Suprapubic skin (tissue), 4 donors: Measurements from ENCODE around the gene PRSS27. TPM values are rescaled to one million over a fixed set of nuclear protein-coding genes. Genes with fewer than 3 reads are reported as not detected.
A peak's percentile ranks its signal among the peaks of the same experiment; 100 is the strongest.
"Not testable (repeated sequence)": the region's sequence is repeated elsewhere in the genome, so short reads cannot be mapped to it uniquely, and the experiment has no call there.

ENCODE experiments used
- DNase-seq, 2 donors: peaks; one replicate each; pipeline ENCODE4 v3.0.0-alpha.2; 2019; ENCODE audit warnings: low spot score in 2 of 2
- H3K27ac ChIP-seq: fragments of 200-600 bp; sonication (generic); one replicate; pipeline ENCODE4 v1.5.1; 2019
- H3K27me3 ChIP-seq: fragments of 200-600 bp; sonication (generic); one replicate; pipeline ENCODE4 v1.5.1; 2019
- H3K36me3 ChIP-seq: fragments of 200-600 bp; sonication (generic); one replicate; pipeline ENCODE4 v1.5.1; 2019
- H3K4me1 ChIP-seq: fragments of 200-600 bp; sonication (generic); one replicate; pipeline ENCODE4 v1.5.1; 2019
- H3K4me3 ChIP-seq: fragments of 200-600 bp; sonication (generic); one replicate; pipeline ENCODE4 v1.5.1; 2019; ENCODE audit warnings: mild to moderate bottlenecking
- H3K9me3 ChIP-seq: fragments of 200-600 bp; sonication (generic); one replicate; pipeline ENCODE4 v1.5.1; 2019
- EP300 ChIP-seq: sonication (generic); formaldehyde crosslinking; IDR thresholded peaks from one replicate; pipeline ENCODE4 v1.6.1; 2017; ENCODE audit warnings: antibody characterized with exemption
- POLR2A ChIP-seq, 2 donors: fragments of 450-650 bp; IDR thresholded peaks; one replicate each; pipeline ENCODE4 v1.6.1; 2017; ENCODE audit warnings: antibody characterized with exemption in 2 of 2, mild to moderate bottlenecking in 2 of 2, moderate library complexity in 2 of 2
- POLR2AphosphoS5 ChIP-seq, 3 donors: sonication (generic); formaldehyde crosslinking; IDR thresholded peaks; one replicate each; pipeline ENCODE4 v1.6.1; 2017; ENCODE audit warnings: antibody characterized with exemption in 3 of 3
- WGBS: methylation state at CpG from one replicate; pipeline ENCODE4 v1.1.5; 2018; 5-methylcytosine and 5-hydroxymethylcytosine counted together
- total RNA-seq, 4 donors: library from RNA; depleted of rRNA; stranded (reverse); fragments of >200 nt; gene quantifications; one replicate each; pipeline ENCODE4 v1.1.0, GENCODE V29; 2016
- TF ChIP-seq, protein P1 (sequence below), 2 donors: fragments of 200-600 bp in 1 of 2; fragments of 450-650 bp in 1 of 2; sonication (generic) in 1 of 2; IDR thresholded peaks; one replicate each; pipeline ENCODE4 v1.5.1; 2016 to 2019; ENCODE audit warnings: antibody characterized with exemption in 2 of 2, mild to moderate bottlenecking in 1 of 2, moderate library complexity in 1 of 2

The PRSS27 gene
- total RNA-seq, 4 donors from 2014 or later, result 1.6 to 9.5 (median 5.6) TPM

DNA sequence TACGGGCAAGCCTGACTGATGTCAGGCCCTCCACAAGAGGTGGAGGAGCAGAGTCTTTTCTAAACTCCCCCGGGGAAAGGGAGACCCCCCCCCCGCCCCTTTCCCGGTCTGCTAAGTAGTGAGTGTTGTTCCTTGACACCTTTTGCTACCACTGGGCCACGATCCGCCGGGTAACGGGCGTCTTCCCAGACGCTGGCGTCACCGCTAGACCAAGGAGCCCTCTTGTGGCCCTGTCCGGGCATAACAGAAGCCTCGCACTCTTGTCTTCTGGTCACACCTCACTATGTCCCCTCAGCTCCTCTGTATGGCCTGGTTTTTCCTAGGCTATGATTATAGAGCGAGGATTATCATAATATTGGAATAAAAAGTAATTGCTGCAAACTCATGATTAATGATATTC is 50.0 kb downstream of the PRSS27 start:
- H3K27me3 ChIP-seq, H3K9me3 ChIP-seq, H3K36me3 ChIP-seq, H3K27ac ChIP-seq: not testable (repeated sequence)
- H3K4me1 ChIP-seq, result peaks cover 46% of the 10 kb centered on the region
- peak overlapping the region; percentile 12 for H3K4me3 ChIP-seq
- peak in 1 of 2 donors; percentile 82 for DNase-seq
- 22% methylated on average over 6 of the region's 15 CpGs for WGBS
- TF ChIP-seq, protein P1, sequence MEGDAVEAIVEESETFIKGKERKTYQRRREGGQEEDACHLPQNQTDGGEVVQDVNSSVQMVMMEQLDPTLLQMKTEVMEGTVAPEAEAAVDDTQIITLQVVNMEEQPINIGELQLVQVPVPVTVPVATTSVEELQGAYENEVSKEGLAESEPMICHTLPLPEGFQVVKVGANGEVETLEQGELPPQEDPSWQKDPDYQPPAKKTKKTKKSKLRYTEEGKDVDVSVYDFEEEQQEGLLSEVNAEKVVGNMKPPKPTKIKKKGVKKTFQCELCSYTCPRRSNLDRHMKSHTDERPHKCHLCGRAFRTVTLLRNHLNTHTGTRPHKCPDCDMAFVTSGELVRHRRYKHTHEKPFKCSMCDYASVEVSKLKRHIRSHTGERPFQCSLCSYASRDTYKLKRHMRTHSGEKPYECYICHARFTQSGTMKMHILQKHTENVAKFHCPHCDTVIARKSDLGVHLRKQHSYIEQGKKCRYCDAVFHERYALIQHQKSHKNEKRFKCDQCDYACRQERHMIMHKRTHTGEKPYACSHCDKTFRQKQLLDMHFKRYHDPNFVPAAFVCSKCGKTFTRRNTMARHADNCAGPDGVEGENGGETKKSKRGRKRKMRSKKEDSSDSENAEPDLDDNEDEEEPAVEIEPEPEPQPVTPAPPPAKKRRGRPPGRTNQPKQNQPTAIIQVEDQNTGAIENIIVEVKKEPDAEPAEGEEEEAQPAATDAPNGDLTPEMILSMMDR (IDR thresholded peaks at IDR 0.05), result peak; percentile 48 to 75

DNA sequence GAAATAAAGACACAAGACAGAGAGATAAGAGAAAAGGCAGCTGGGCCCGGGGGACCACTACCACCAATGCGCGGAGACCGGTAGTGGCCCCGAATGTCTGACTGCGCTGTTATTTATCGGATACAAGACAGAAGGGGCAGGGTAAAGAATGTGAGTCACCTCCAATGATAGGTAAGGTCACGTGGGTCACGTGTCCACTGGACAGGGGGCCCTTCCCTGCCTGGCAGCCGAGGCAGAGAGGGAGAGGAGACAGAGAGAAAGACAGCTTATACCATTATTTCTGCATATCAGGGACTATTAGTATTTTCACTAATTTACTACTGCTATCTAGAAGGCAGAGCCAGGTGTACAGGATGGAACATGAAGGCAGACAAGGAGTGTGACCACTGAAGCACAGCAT is 50.4 kb downstream of the PRSS27 start:
- 78% methylated on average over 10 of the region's 10 CpGs for WGBS
- not testable (repeated sequence) for H3K27ac ChIP-seq, H3K9me3 ChIP-seq, DNase-seq, H3K36me3 ChIP-seq, H3K27me3 ChIP-seq
- peaks cover 47% of the 10 kb centered on the region for H3K4me1 ChIP-seq
- peak overlapping the region; percentile 12 for H3K4me3 ChIP-seq

DNA sequence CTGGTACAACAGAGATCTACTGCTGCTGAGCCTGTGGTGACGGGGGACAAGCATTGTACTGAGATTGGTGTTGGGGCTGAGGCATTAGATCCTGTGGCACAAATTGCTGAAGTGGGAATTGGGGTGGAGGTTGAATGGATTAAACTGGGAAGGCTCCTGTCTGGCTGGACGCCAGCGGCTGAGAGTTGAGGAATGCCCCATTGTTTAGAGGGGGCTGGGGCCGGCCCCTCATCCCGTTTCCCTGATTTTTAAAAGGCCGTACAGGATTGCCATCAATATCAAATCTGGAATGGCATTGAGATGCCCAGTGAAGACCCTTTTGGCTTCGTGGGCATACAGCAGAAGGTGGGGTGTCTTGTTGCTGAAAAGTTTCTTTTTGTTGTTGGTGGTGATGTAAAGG is 53.4 kb downstream of the PRSS27 start:
- H3K9me3 ChIP-seq, H3K27me3 ChIP-seq, DNase-seq, H3K4me3 ChIP-seq, H3K27ac ChIP-seq: not testable (repeated sequence)
- Histone ChIP-seq H3K36me3 (peaks cover 11% of the 10 kb centered on the region), H3K4me1 (peaks cover 44% of the 10 kb centered on the region)
- WGBS, result 76% methylated on average over 5 of the region's 7 CpGs

DNA sequence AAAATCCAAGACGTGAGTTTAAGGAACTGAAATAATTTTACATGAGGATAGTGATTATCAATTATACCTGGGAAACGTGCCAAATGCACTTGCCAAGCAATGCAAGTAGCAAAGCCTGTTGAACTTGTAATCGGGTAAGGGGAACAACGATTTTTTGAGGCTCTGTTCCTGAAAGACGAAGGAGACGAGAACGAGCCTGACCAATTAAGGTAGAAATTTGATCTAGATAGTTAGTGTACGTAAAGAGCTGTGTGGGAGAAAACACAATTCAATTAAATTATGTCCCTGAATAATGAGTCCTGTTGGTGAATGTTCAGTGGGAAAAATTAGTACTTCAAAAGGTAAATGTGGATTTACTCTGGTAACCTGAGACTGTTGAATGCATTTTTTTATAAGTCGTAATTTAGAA is 55.4 kb downstream of the PRSS27 start:
- peak overlapping the region; percentile 84 for H3K27ac ChIP-seq
- TF ChIP-seq EP300, result no peak
- TF ChIP-seq, protein P1 (IDR thresholded peaks at IDR 0.05), result no peak
- no peak for TF ChIP-seq POLR2A (IDR thresholded peaks at IDR 0.05)
- peaks cover 11% of the 10 kb centered on the region for H3K36me3 ChIP-seq
- 47% methylated on average over 9 of the region's 9 CpGs for WGBS
- H3K27me3 ChIP-seq, result no peaks in the 10 kb centered on the region
- H3K4me3 ChIP-seq, result no peak overlapping the region
- DNase-seq, result no peak
- H3K9me3 ChIP-seq, result no peaks in the 10 kb centered on the region
- peaks cover 24% of the 10 kb centered on the region for H3K4me1 ChIP-seq

DNA sequence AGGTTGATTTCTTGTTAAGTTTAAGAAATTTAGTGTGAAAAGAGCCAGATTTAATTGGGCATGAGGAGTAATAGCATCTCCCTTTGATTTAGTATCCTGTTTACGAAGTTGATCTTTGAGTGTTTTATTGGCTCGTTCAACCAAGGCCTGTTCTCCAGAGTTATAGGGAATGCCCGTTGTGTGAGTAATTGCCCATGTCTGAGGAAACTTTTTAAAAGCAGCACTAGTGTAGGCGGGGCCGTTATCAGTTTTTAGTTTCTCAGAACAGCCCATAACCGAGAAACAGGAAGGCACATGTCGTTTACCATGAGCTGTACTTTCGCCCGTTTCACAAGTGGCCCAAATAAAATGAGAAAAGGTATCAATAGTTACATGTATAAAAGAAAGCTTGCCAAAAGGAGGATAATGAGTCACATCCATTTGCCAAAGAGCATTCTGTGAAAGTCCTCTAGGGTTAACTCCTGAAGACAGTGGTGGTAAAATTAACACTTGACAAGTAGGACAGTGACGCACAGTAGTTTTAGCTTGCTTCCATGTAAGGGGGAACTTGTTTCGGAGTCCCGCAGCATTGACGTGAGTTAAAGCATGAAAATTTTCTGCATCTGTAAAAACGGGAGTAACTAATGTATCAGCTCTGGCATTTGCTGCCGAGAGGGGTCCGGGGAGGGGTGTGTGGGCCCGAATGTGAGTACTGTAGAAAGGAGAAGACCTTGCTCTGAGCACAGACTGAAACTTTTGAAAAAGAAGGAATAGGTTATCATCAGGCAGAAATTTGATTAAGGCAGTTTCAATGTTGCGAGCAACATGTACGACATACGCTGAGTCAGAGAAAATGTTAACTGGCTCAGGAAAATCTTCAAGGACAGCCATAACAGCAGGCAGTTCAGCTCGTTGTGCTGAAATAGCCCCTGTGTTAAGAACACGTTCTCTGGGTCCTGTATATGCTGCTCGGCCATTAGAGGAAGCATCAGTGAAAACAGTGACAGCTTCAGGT is 56.2 kb downstream of the PRSS27 start:
- Histone ChIP-seq H3K9me3 (no peaks in the 10 kb centered on the region), H3K4me3 (no peak overlapping the region), H3K4me1 (peaks cover 19% of the 10 kb centered on the region), H3K36me3 (peaks cover 10% of the 10 kb centered on the region), H3K27me3 (no peaks in the 10 kb centered on the region), H3K27ac (peak overlapping the region; percentile 84)
- DNase-seq, result no peak
- TF ChIP-seq POLR2A (IDR thresholded peaks at IDR 0.05), result no peak
- no peak for TF ChIP-seq POLR2AphosphoS5 (IDR thresholded peaks at IDR 0.05)
- TF ChIP-seq, protein P1 (IDR thresholded peaks at IDR 0.05), result no peak
- TF ChIP-seq EP300, result no peak
- 31% methylated on average over 23 of the region's 23 CpGs for WGBS

Other genes with a start within 250 kb of the PRSS27 start
- gene NTN3, start 248.9 kb downstream of the PRSS27 start, total RNA-seq, result not detected
- gene TBC1D24, start 245.1 kb downstream of the PRSS27 start, total RNA-seq, result 10 to 100 TPM; 10.8 to 23.6 (median 16.5) TPM
- gene ATP6V0C, start 206.3 kb downstream of the PRSS27 start, total RNA-seq, result 100 to 1,000 TPM; 103 to 147 (median 120) TPM
- gene AMDHD2, start 199.9 kb downstream of the PRSS27 start, total RNA-seq, result 10 to 100 TPM; 27.0 to 42.7 (median 38.0) TPM
- gene CEMP1, start 188.8 kb downstream of the PRSS27 start, total RNA-seq, result 1 to 10 TPM in 2 of 4 donors, under 1 TPM in 1, not detected in 1; 0.34 to 3.9 (median 3.5) TPM
- gene PDPK1, start 182.2 kb downstream of the PRSS27 start, total RNA-seq, result 10 to 100 TPM; 31.6 to 49.8 (median 47.8) TPM
- gene KCTD5, start 37.7 kb downstream of the PRSS27 start, total RNA-seq, result 10 to 100 TPM; 46.3 to 84.4 (median 53.0) TPM
- 1,000 to 10,000 TPM in 1 of 4 donors, 100 to 1,000 TPM in 3; 484 to 1,595 (median 654) TPM for gene SRRM2, start 32.4 kb upstream of the PRSS27 start, total RNA-seq
- 100 to 1,000 TPM; 174 to 249 (median 213) TPM for gene ELOB, start 57.1 kb upstream of the PRSS27 start, total RNA-seq
- not detected for gene PRSS33, start 67.3 kb upstream of the PRSS27 start, total RNA-seq
- not detected for gene PRSS41, start 78.2 kb upstream of the PRSS27 start, total RNA-seq
- 1 to 10 TPM in 2 of 4 donors, under 1 TPM in 1, not detected in 1; 0.87 to 7.6 (median 1.3) TPM for gene PRSS21, start 97.0 kb upstream of the PRSS27 start, total RNA-seq
- 10 to 100 TPM; 17.7 to 80.5 (median 23.4) TPM for gene ZG16B, start 110.1 kb upstream of the PRSS27 start, total RNA-seq
- 1 to 10 TPM; 1.7 to 8.7 (median 6.7) TPM for gene PRSS22, start 137.9 kb upstream of the PRSS27 start, total RNA-seq
- gene FLYWCH2, start 163.0 kb upstream of the PRSS27 start, total RNA-seq, result 10 to 100 TPM; 31.5 to 42.1 (median 34.7) TPM
- 10 to 100 TPM; 32.7 to 81.8 (median 52.1) TPM for gene FLYWCH1, start 191.7 kb upstream of the PRSS27 start, total RNA-seq
- 1 to 10 TPM; 1.0 to 4.2 (median 3.9) TPM for gene KREMEN2, start 244.1 kb upstream of the PRSS27 start, total RNA-seq
- 10 to 100 TPM in 3 of 4 donors, 1 to 10 TPM in 1; 4.7 to 19.2 (median 14.1) TPM for gene PAQR4, start 249.1 kb upstream of the PRSS27 start, total RNA-seq